HCT116 (cell line): Measurements from ENCODE around the gene ALDH3A1. TPM values are rescaled to one million over a fixed set of nuclear protein-coding genes. Genes with fewer than 3 reads are reported as not detected.

Experiments used
- ATAC-seq: fragments of 200-7000 bp; cut with Tn5 transposase; 2 replicates; pipeline ENCODE4 v1.9.1; 2020; ENCODE audit warnings: mild to moderate bottlenecking, moderate library complexity
- Bru-seq: library from RNA; stranded (reverse); fragments of 400-500 nt; gene quantifications from one replicate; lab custom pipeline; 2021; lab: Mats Ljungman, UMichigan
- BruChase-seq, 2 experiments: library from RNA; stranded (reverse); fragments of 400-500 nt; gene quantifications; one replicate each; lab custom pipeline; 2021; lab: Mats Ljungman, UMichigan
- BruUV-seq: library from RNA; stranded (reverse); fragments of 400-500 nt; replicated peaks from 2 replicates; lab custom pipeline; 2021; lab: Mats Ljungman, UMichigan
- CTCF ChIA-PET: fragments of 300-600 bp; sonication (Branson Sonifier 250); formaldehyde crosslinking; loops from one replicate; lab custom pipeline; 2021; ENCODE audit warnings: antibody characterized with exemption; lab: Charles Lee
- POLR2A ChIA-PET: fragments of 300-600, 350-600 bp; sonication (Branson Sonifier 250); formaldehyde crosslinking; loops from one replicate; lab custom pipeline; 2021; ENCODE audit warnings: antibody characterized with exemption; lab: Charles Lee
- RAD21 ChIA-PET, 2 experiments: fragments of 300-600 bp; sonication (Branson Sonifier 250); formaldehyde crosslinking; loops; one replicate each; lab custom pipeline; 2023; ENCODE audit warnings: low total read pairs in 2 of 2; ENCODE audit not compliant: uncharacterized antibody in 2 of 2, unreplicated experiment in 2 of 2, low non-redundant PET in 1 of 2; lab: Charles Lee
- DNase-seq: peaks from one replicate; pipeline ENCODE4 v3.0.0-alpha.2; 2010; ENCODE audit warnings: low read depth, low spot score
- H2AFZ ChIP-seq: fragments of 200-600 bp; shearing (Covaris generic), sonication (generic); 2 replicates; pipeline ENCODE4 v1.6.1; 2017; ENCODE audit warnings: low read depth, mixed run types, mixed read lengths, antibody characterized with exemption, low read length; ENCODE audit not compliant: poor library complexity, severe bottlenecking
- H3K27ac ChIP-seq: 2 replicates; pipeline ENCODE4 v1.5.1; 2012; ENCODE audit warnings: low read depth, low read length
- H3K27me3 ChIP-seq: fragments of 200-600 bp; sonication (generic); 2 replicates; pipeline ENCODE4 v1.6.1; 2016; ENCODE audit warnings: mixed run types, low read length, mixed read lengths; ENCODE audit not compliant: insufficient read depth
- H3K36me3 ChIP-seq, 2 experiments: fragments of 200-500 bp in 1 of 2; fragments of 200-600 bp in 1 of 2; sonication (Bioruptor generic) in 1 of 2; sonication (generic) in 1 of 2; 2 replicates each; pipeline versions ENCODE4 v1.5.1 to v1.6.1; 2014 to 2016; ENCODE audit warnings: low read length in 2 of 2, inconsistent platforms in 1 of 2, mixed read lengths in 1 of 2, mixed run types in 1 of 2; ENCODE audit not compliant: insufficient read depth in 2 of 2, control insufficient read depth in 1 of 2
- H3K4me1 ChIP-seq, 2 experiments: fragments of 200-600 bp in 1 of 2; sonication (generic) in 1 of 2; 2 replicates each; pipeline versions ENCODE4 v1.5.1 to v1.6.1; 2012 to 2017; ENCODE audit warnings: low read length in 2 of 2, inconsistent platforms in 1 of 2, mild to moderate bottlenecking in 1 of 2, mixed read lengths in 1 of 2, mixed run types in 1 of 2, moderate library complexity in 1 of 2; ENCODE audit not compliant: insufficient read depth in 2 of 2, control insufficient read depth in 1 of 2
- H3K4me2 ChIP-seq: fragments of 200-600 bp; sonication (generic); 2 replicates; pipeline ENCODE4 v1.6.1; 2017; ENCODE audit warnings: mixed run types, low read length, mixed read lengths
- H3K4me3 ChIP-seq, 2 experiments: fragments of 200-600 bp in 1 of 2; sonication (generic) in 1 of 2; replicated peaks in 1 of 2; 2 replicates each; pipeline ENCODE4 v1.5.1; 2011 to 2016; ENCODE audit warnings: low read length in 2 of 2, control low read depth in 1 of 2, low read depth in 1 of 2, mild to moderate bottlenecking in 1 of 2, mixed read lengths in 1 of 2, mixed run types in 1 of 2
- H3K79me2 ChIP-seq: fragments of 200-600 bp; sonication (generic); 2 replicates; pipeline ENCODE4 v1.6.1; 2017; ENCODE audit warnings: mild to moderate bottlenecking, mixed run types, low read length, moderate library complexity, mixed read lengths; ENCODE audit not compliant: insufficient read depth
- H3K9ac ChIP-seq: fragments of 200-600 bp; sonication (generic); 2 replicates; pipeline ENCODE4 v1.6.1; 2016; ENCODE audit warnings: low read length, mixed read lengths
- H3K9me2 ChIP-seq: fragments of 200-600 bp; sonication (generic), shearing (Covaris generic); 2 replicates; pipeline ENCODE4 v1.6.1; 2017; ENCODE audit warnings: mixed run types, mild to moderate bottlenecking, moderate library complexity; ENCODE audit not compliant: insufficient read depth
- H3K9me3 ChIP-seq, 2 experiments: fragments of 200-500 bp in 1 of 2; fragments of 200-600 bp in 1 of 2; sonication (Bioruptor generic) in 1 of 2; sonication (generic) in 1 of 2; 2 replicates each; pipeline ENCODE4 v1.6.1; 2014 to 2017; ENCODE audit warnings: low read length in 2 of 2, mixed read lengths in 2 of 2, inconsistent platforms in 1 of 2, low read depth in 1 of 2, mild to moderate bottlenecking in 1 of 2, mixed run types in 1 of 2, moderate library complexity in 1 of 2; ENCODE audit not compliant: control insufficient read depth in 1 of 2, insufficient read depth in 1 of 2
- H4K20me1 ChIP-seq: fragments of 200-600 bp; sonication (generic), shearing (Covaris generic); 2 replicates; pipeline ENCODE4 v1.6.1; 2017; ENCODE audit warnings: mixed run types, mild to moderate bottlenecking, moderate library complexity; ENCODE audit not compliant: insufficient read depth
- CBX3 ChIP-seq: IDR thresholded peaks from 2 replicates; pipeline ENCODE4 v1.6.1; 2012; ENCODE audit warnings: low read depth
- CEBPB ChIP-seq: IDR thresholded peaks from 2 replicates; pipeline ENCODE4 v1.6.1; 2012; ENCODE audit warnings: low read depth
- EGR1 ChIP-seq: IDR thresholded peaks from 2 replicates; pipeline ENCODE4 v1.6.1; 2012; ENCODE audit warnings: low read depth
- EZH2 ChIP-seq: fragments of 200-600 bp; sonication (generic); IDR thresholded peaks from 2 replicates; pipeline ENCODE4 v1.6.1; 2017; ENCODE audit warnings: antibody characterized with exemption, mixed run types
- JUND ChIP-seq: IDR thresholded peaks from 2 replicates; pipeline ENCODE4 v1.6.1; 2012
- MAX ChIP-seq: IDR thresholded peaks from 2 replicates; pipeline ENCODE4 v1.6.1; 2012
- POLR2A ChIP-seq: IDR thresholded peaks from 2 replicates; pipeline ENCODE4 v1.7.0; 2011; ENCODE audit warnings: borderline replicate concordance; ENCODE audit not compliant: insufficient read depth, insufficient read length; ENCODE audit errors: extremely low read depth
- POLR2AphosphoS5 ChIP-seq: IDR thresholded peaks from 2 replicates; pipeline ENCODE4 v1.6.1; 2011; ENCODE audit warnings: mild to moderate bottlenecking, low read depth, low read length, moderate library complexity
- RAD21 ChIP-seq: IDR thresholded peaks from 2 replicates; pipeline ENCODE4 v1.6.1; 2012; ENCODE audit warnings: low read depth, mild to moderate bottlenecking
- REST ChIP-seq: IDR thresholded peaks from 2 replicates; pipeline ENCODE4 v1.6.1; 2012; ENCODE audit warnings: low read depth
- SIN3A ChIP-seq: IDR thresholded peaks from 2 replicates; pipeline ENCODE4 v1.6.1; 2012; ENCODE audit warnings: low read depth
- TCF7L2 ChIP-seq: IDR thresholded peaks from 2 replicates; pipeline ENCODE4 v1.7.0; 2011; ENCODE audit warnings: borderline replicate concordance, inconsistent platforms; ENCODE audit not compliant: insufficient read depth, insufficient read length; ENCODE audit errors: extremely low read depth
- ZFX ChIP-seq: fragments of 450-650 bp; IDR thresholded peaks from 2 replicates; pipeline ENCODE4 v1.6.1; 2017
- ZNF274 ChIP-seq: fragments of 200-500 bp; sonication (Bioruptor generic); IDR thresholded peaks from 2 replicates; pipeline ENCODE4 v1.6.1; 2014; ENCODE audit warnings: mild to moderate bottlenecking, low read depth, low read length, inconsistent platforms
- intact Hi-C: fragments of 100-400 bp; cut with micrococcal nuclease; formaldehyde crosslinking; loops from 2 replicates; pipeline ENCODE4 v1.10.0; 2022
- long read RNA-seq: library from polyadenylated mRNA; unstranded; transcript quantifications from one replicate; pipeline ENCODE4 v2.0.0, GENCODE V29; 2021; ENCODE audit not compliant: unreplicated experiment
- polyA plus RNA-seq: library from polyadenylated mRNA; unstranded; fragments of >200 nt; gene quantifications from 2 replicates; pipeline ENCODE4 v1.2.1, GENCODE V29; 2012; ENCODE audit warnings: missing spikeins
- total RNA-seq: library from RNA; stranded (reverse); gene quantifications from one replicate; pipeline ENCODE4 v1.2.1, GENCODE V29; 2021; ENCODE audit not compliant: unreplicated experiment
- TF ChIP-seq, protein P1 (sequence below): IDR thresholded peaks from 2 replicates; pipeline ENCODE4 v1.6.1; 2011; ENCODE audit warnings: mild to moderate bottlenecking, low read length, moderate library complexity; ENCODE audit not compliant: insufficient replicate concordance; ENCODE audit errors: extremely low read depth
- TF ChIP-seq, protein P2 (sequence below), 3 experiments: fragments of 200-600 bp in 1 of 3; sonication (generic) in 1 of 3; IDR thresholded peaks in 2 of 3; conservative IDR thresholded peaks in 1 of 3; 2 replicates each; pipeline ENCODE4 v1.5.1; 2012 to 2017; ENCODE audit warnings: low read depth in 2 of 3, low read length in 2 of 3, antibody characterized with exemption in 1 of 3, borderline replicate concordance in 1 of 3, control low read depth in 1 of 3, mild to moderate bottlenecking in 1 of 3, mixed read lengths in 1 of 3, mixed run types in 1 of 3, moderate library complexity in 1 of 3; ENCODE audit not compliant: insufficient read depth in 1 of 3

ALDH3A1 gene
- total RNA-seq (0.86 TPM), Bru-seq, nascent RNA (percentile 21 among the genes with signal in this experiment), BruChase-seq, experiment 1, labeled RNA remaining after a 6-hour chase (percentile 27 among the genes with signal in this experiment), BruChase-seq, experiment 2, labeled RNA remaining after a 2-hour chase (percentile 15 among the genes with signal in this experiment)
- polyA plus RNA-seq = 1.0 and 1.2 TPM in 2 replicates
- long read RNA-seq, partial matches to known transcripts = 2 of 2 reads
- long read RNA-seq, other reads (novel, unspliced or antisense) = 0 of 2 reads

GRCh38 chr17:19747829-19748806 is at the start of gene ALDH3A1:
Gene ALDH3A1 (minus strand): TSS chr17:19748298. CDS start chr17:19745129, 3,169 bp downstream.
- ChIA-PET POLR2A (no interaction called here), RAD21 (no interaction called here), CTCF (no interaction called here)
- Histone ChIP-seq H3K27me3 (no peaks in the 10 kb centered on the region), H3K4me3 (no peak within 1 kb of the TSS), H3K4me2 (no peak within 1 kb of the TSS), H3K9me2 (no peaks in the 10 kb centered on the region), H3K9me3 (no peaks in the 10 kb centered on the region), H4K20me1 (no peaks in the 10 kb centered on the region), H2AFZ (no peak within 1 kb of the TSS), H3K36me3 (no peaks in the 10 kb centered on the region), H3K27ac (no peak within 1 kb of the TSS), H3K79me2 (no peaks in the 10 kb centered on the region), H3K4me1 (peaks cover 29 to 46% of the 10 kb centered on the region in 2 experiments), H3K9ac (no peak within 1 kb of the TSS)
- no peak for TF ChIP-seq SIN3A
- no peak for TF ChIP-seq TCF7L2
- TF ChIP-seq, protein P1, sequence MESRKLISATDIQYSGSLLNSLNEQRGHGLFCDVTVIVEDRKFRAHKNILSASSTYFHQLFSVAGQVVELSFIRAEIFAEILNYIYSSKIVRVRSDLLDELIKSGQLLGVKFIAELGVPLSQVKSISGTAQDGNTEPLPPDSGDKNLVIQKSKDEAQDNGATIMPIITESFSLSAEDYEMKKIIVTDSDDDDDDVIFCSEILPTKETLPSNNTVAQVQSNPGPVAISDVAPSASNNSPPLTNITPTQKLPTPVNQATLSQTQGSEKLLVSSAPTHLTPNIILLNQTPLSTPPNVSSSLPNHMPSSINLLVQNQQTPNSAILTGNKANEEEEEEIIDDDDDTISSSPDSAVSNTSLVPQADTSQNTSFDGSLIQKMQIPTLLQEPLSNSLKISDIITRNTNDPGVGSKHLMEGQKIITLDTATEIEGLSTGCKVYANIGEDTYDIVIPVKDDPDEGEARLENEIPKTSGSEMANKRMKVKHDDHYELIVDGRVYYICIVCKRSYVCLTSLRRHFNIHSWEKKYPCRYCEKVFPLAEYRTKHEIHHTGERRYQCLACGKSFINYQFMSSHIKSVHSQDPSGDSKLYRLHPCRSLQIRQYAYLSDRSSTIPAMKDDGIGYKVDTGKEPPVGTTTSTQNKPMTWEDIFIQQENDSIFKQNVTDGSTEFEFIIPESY = no peak
- no peak for TF ChIP-seq ZNF274
- no peak for TF ChIP-seq POLR2A
- TF ChIP-seq JUND = no peak
- no peak for TF ChIP-seq CEBPB
- no peak for TF ChIP-seq ZFX
- TF ChIP-seq, protein P2, sequence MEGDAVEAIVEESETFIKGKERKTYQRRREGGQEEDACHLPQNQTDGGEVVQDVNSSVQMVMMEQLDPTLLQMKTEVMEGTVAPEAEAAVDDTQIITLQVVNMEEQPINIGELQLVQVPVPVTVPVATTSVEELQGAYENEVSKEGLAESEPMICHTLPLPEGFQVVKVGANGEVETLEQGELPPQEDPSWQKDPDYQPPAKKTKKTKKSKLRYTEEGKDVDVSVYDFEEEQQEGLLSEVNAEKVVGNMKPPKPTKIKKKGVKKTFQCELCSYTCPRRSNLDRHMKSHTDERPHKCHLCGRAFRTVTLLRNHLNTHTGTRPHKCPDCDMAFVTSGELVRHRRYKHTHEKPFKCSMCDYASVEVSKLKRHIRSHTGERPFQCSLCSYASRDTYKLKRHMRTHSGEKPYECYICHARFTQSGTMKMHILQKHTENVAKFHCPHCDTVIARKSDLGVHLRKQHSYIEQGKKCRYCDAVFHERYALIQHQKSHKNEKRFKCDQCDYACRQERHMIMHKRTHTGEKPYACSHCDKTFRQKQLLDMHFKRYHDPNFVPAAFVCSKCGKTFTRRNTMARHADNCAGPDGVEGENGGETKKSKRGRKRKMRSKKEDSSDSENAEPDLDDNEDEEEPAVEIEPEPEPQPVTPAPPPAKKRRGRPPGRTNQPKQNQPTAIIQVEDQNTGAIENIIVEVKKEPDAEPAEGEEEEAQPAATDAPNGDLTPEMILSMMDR (IDR thresholded peaks at IDR 0.05 in 2 of 3, conservative IDR thresholded peaks at IDR 0.05 in 1 of 3; ENCODE audit: borderline replicate concordance in 1 of 3, insufficient read depth in 1 of 3, low read depth in 2 of 3, low read length in 2 of 3) = no peak
- TF ChIP-seq EZH2 = no peak
- no peak for TF ChIP-seq EGR1
- TF ChIP-seq MAX = no peak
- TF ChIP-seq REST = no peak
- no peak for TF ChIP-seq RAD21
- TF ChIP-seq CBX3 = no peak
- no peak for TF ChIP-seq POLR2AphosphoS5
- ATAC-seq (no peak), DNase-seq (no peak)
- no TSS peak for BruUV-seq
- intact Hi-C loops = no loop called here
